Mucosa of stomach (tissue), 1 donor: ENCODE data around the gene CD79A.
A peak's percentile ranks its signal among the peaks of the same experiment; 100 is the strongest.

Experiments used
- H3K27me3 ChIP-seq: one replicate; pipeline ENCODE4 v1.7.0; 2013; ENCODE audit warnings: mild to moderate bottlenecking, low read length; ENCODE audit not compliant: control insufficient read depth, insufficient read depth
- H3K36me3 ChIP-seq: one replicate; pipeline ENCODE4 v1.7.0; 2013; ENCODE audit warnings: low read length; ENCODE audit not compliant: control insufficient read depth, insufficient read depth
- H3K4me1 ChIP-seq: one replicate; pipeline ENCODE4 v1.7.0; 2013; ENCODE audit warnings: mild to moderate bottlenecking, low read length; ENCODE audit not compliant: control insufficient read depth, insufficient read depth
- H3K4me3 ChIP-seq: one replicate; pipeline ENCODE4 v1.7.0; 2013; ENCODE audit warnings: low read length
- H3K9ac ChIP-seq: one replicate; pipeline ENCODE4 v1.7.0; 2013; ENCODE audit warnings: mild to moderate bottlenecking, low read length, moderate library complexity
- H3K9me3 ChIP-seq: one replicate; pipeline ENCODE4 v1.7.0; 2013; ENCODE audit warnings: mild to moderate bottlenecking, low read length, moderate library complexity; ENCODE audit not compliant: control insufficient read depth
- donor health status: Pancreatic carcinoma.

Gene CD79A

DNA sequence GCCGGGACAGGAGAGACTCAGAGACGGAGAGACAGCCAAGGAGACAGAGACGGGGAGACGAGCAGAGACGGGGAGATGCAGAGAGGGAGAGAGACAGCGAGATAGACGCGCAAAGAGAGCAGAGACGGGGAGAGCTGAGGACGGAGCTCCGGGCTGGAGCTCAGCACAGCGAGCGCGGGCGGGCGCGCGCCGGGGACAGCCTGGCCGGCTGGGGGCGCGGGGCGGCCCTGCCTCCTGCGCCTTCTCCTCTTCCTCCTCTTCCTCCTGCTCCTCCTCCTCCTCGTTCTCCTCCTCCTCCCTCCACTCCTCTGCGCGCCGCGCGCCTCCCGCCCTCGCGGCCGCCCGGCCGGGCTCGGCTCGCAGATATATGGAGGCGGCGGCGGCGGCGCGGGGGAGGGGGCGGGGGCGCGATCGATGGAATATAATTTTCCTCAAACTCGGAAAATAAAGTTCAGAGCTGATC, 51.2 kb downstream of the CD79A start, which contains the start of gene ERFL:
ERFL (minus strand) TSS at position 229 of the 463 bp plus-strand sequence. CDS start 15,530 bp downstream, outside the sequence.
- Histone ChIP-seq H3K27me3 (peaks cover 83% of the 10 kb centered on the region), H3K9ac (peak within 1 kb of the TSS; percentile 43), H3K9me3 (no peaks in the 10 kb centered on the region), H3K4me1 (peaks cover 24% of the 10 kb centered on the region), H3K36me3 (no peaks in the 10 kb centered on the region), H3K4me3 (peak within 1 kb of the TSS; percentile 20)

DNA sequence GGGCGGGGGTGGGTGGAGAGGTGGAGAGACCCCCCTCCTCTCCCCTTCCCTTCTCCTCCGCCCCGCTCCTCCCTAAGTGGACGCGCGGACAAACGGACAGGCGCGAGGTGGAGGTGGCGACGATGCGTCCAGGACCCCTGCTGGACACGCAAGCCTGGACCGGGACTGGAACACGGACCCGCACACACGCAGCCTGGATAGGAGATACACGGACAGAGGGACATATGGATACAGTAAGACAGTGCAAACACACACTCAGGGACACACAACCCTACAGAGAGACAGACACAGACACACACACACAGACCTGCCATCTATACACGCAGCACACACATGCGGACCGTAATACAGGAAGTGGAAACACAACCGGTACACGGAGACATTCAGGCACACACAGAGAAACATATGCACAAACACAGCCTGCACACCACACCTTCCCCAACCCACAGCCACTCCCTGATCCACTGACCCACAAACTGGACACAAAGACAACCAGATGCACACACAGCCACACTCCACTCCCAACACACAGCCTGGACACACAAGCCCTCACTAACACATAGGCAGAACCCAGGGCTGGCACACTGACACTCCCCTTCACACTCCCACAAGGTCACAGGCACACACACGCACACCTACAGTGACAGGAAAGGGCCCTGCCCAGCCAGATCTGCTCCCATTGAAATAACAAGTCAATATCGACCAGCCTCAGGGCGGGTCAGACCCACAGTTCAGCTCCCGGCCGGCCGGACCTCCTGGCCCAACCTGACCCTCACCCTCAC, 51.9 kb downstream of the CD79A start:
- Histone ChIP-seq H3K4me3 (no peak overlapping the region), H3K36me3 (no peaks in the 10 kb centered on the region), H3K27me3 (peaks cover 88% of the 10 kb centered on the region), H3K9me3 (no peaks in the 10 kb centered on the region), H3K9ac (peak overlapping the region; percentile 43), H3K4me1 (peaks cover 24% of the 10 kb centered on the region)

DNA sequence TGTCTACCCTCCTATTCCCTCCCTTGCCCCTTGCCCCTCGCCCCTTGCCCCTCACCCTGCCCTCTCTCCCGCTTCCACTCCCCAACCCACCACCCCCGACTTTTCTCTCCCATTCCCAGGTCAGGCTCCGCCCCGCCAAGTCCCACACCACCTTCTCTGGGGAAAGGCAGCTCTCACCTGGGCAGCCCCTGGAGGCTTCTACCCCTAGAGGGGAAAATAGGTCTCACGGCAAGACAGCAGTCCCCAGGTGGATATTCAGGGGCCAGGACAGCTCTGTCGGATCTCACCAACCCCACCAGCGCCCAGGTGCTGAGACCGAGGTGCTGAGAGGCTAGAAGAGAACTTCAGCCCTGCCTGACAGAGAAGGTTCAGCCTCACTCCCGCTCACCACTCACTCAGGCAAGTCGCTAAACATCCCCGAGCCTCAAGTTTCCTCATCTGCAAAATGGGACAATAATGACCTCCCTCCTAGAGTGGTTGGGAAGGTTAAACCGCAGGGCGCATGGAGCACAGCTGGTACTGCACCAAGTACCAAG, 52.5 kb downstream of the CD79A start:
- Histone ChIP-seq H3K9me3 (no peaks in the 10 kb centered on the region), H3K4me1 (peaks cover 26% of the 10 kb centered on the region), H3K36me3 (no peaks in the 10 kb centered on the region), H3K27me3 (peaks cover 88% of the 10 kb centered on the region), H3K4me3 (no peak overlapping the region), H3K9ac (no peak overlapping the region)

DNA sequence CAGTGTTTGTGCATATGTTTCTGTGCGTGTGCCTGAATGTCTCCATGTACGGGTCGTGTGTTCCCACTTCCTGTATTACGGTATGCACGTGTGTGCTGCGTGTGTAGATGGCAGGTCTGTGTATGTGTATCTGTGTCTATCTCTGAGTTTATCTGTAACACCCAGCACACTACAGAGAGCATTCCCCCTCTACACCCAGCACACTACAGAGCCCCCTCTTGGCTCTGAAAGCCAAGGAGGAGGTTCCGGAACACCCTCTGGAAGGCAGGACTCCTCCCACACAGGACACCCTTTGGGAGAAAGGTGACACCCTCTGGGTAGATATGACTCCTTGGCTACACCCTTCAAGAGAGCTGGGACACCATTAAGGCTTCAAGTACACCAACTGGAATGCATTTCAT, 53.2 kb downstream of the CD79A start:
- Histone ChIP-seq H3K27me3 (peaks cover 88% of the 10 kb centered on the region), H3K4me1 (peaks cover 33% of the 10 kb centered on the region), H3K4me3 (no peak overlapping the region), H3K36me3 (no peaks in the 10 kb centered on the region), H3K9ac (no peak overlapping the region), H3K9me3 (no peaks in the 10 kb centered on the region)
